HEK293T (cell line): Measurements from ENCODE around the gene TBKBP1.
"Not testable (repeated sequence)": the region's sequence is repeated elsewhere in the genome, so short reads cannot be mapped to it uniquely, and the experiment has no call there.

ENCODE experiments used
- BHLHE40 ChIP-seq: fragments of 450-650 bp; IDR thresholded peaks from 2 replicates; pipeline ENCODE4 v1.6.1; 2016; ENCODE audit warnings: mild to moderate bottlenecking, moderate library complexity, borderline replicate concordance
- ELF4 ChIP-seq: fragments of 450-650 bp; IDR thresholded peaks from 2 replicates; pipeline ENCODE4 v1.6.1; 2017; ENCODE audit warnings: antibody characterized with exemption
- FOXK2 ChIP-seq: fragments of 450-650 bp; IDR thresholded peaks from 2 replicates; pipeline ENCODE4 v1.6.1; 2016; ENCODE audit warnings: mild to moderate bottlenecking
- FOXM1 ChIP-seq: fragments of 450-650 bp; IDR thresholded peaks from 2 replicates; pipeline ENCODE4 v1.6.1; 2017; ENCODE audit warnings: mild to moderate bottlenecking, borderline replicate concordance
- L3MBTL2 ChIP-seq: fragments of 450-650 bp; conservative IDR thresholded peaks from 2 replicates; pipeline ENCODE4 v1.6.1; 2016; ENCODE audit warnings: mild to moderate bottlenecking
- LEF1 ChIP-seq: fragments of 450-650 bp; IDR thresholded peaks from 2 replicates; pipeline ENCODE4 v1.6.1; 2017; ENCODE audit warnings: mild to moderate bottlenecking, borderline replicate concordance
- SUZ12 ChIP-seq: fragments of 450-650 bp; IDR thresholded peaks from 2 replicates; pipeline ENCODE4 v1.6.1; 2016; ENCODE audit warnings: mild to moderate bottlenecking
- TARDBP ChIP-seq: fragments of 450-650 bp; IDR thresholded peaks from 2 replicates; pipeline ENCODE4 v1.6.1; 2016
- ZNF384 ChIP-seq: fragments of 450-650 bp; IDR thresholded peaks from 2 replicates; pipeline ENCODE4 v1.6.1; 2016

DNA sequence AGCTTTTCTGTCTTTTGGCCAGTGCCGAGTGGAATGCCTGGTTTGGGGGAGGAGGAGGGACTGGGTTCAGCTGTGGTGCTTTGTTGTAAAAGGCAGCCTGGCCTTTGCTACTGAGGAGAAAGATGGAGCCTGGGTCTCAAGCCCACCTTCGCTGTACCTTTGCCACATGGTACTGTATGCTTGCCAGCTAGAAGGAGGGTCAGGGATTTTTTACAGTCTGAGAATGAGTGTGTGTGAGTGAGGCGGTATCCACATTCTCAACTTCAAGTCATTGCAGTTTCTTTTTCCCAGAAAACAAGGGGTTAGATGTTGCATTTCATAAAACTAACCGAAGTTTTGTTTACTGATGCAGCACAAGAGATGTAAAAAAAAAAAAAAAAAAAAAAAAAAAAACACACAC is 11.2 kb upstream of the TBKBP1 start:
- not testable (repeated sequence) for TF ChIP-seq SUZ12, FOXM1, ZNF384, L3MBTL2, FOXK2, ELF4, BHLHE40, LEF1, TARDBP
